Glutamatergic neuron (in vitro differentiated cells): ENCODE results near the gene CITED2. TPM values are rescaled to one million over a fixed set of nuclear protein-coding genes. Genes with fewer than 3 reads are reported as not detected.

Experiments used
- DNase-seq: peaks from one replicate; pipeline ENCODE4 v3.0.0; 2022
- H3K27ac Mint-ChIP-seq: one replicate; pipeline ENCODE4 v1.8.0; 2020; ENCODE audit warnings: mild to moderate bottlenecking, mixed read lengths, inconsistent platforms; ENCODE audit not compliant: unreplicated experiment
- H3K27me3 Mint-ChIP-seq: one replicate; pipeline ENCODE4 v1.8.0; 2020; ENCODE audit warnings: mild to moderate bottlenecking, moderate library complexity, mixed read lengths, inconsistent platforms; ENCODE audit not compliant: unreplicated experiment
- H3K36me3 Mint-ChIP-seq: one replicate; pipeline ENCODE4 v1.8.0; 2020; ENCODE audit warnings: mild to moderate bottlenecking, mixed read lengths, inconsistent platforms; ENCODE audit not compliant: unreplicated experiment
- H3K4me1 Mint-ChIP-seq: one replicate; pipeline ENCODE4 v1.8.0; 2020; ENCODE audit warnings: mild to moderate bottlenecking, low read depth, mixed read lengths, inconsistent platforms; ENCODE audit not compliant: unreplicated experiment
- H3K4me3 Mint-ChIP-seq: one replicate; pipeline ENCODE4 v1.8.0; 2020; ENCODE audit warnings: mild to moderate bottlenecking, mixed read lengths, inconsistent platforms; ENCODE audit not compliant: unreplicated experiment
- H3K9me3 Mint-ChIP-seq: one replicate; pipeline ENCODE4 v1.8.0; 2020; ENCODE audit warnings: mild to moderate bottlenecking, moderate library complexity, mixed read lengths, inconsistent platforms; ENCODE audit not compliant: unreplicated experiment
- total RNA-seq: library from RNA; stranded (reverse); fragmentation: NEBNext Ultra II Directional; extraction: Animal tissue kit (Norgen Biotek cat#: 25700); gene quantifications from one replicate; pipeline ENCODE4 v1.2.1, GENCODE V29; 2021; ENCODE audit not compliant: unreplicated experiment
- TF ChIP-seq, protein P1 (sequence below): fragments of 200-600 bp; sonication (generic); IDR thresholded peaks from one replicate; pipeline ENCODE4 v1.5.0; 2021; ENCODE audit not compliant: partially characterized antibody, unreplicated experiment

The CITED2 gene
- total RNA-seq, 1 donor from 2014 or later = 66.5 TPM

GRCh38 chr6:139346392-139346791, 28.1 kb downstream of the CITED2 start:
- Mint-ChIP-seq H3K4me3 (no peak overlapping the region), H3K9me3 (no peaks in the 10 kb centered on the region), H3K36me3 (no peaks in the 10 kb centered on the region), H3K4me1 (no peaks in the 10 kb centered on the region), H3K27ac (no peak overlapping the region), H3K27me3 (peaks cover 2% of the 10 kb centered on the region)
- no peak for DNase-seq
- TF ChIP-seq, protein P1, sequence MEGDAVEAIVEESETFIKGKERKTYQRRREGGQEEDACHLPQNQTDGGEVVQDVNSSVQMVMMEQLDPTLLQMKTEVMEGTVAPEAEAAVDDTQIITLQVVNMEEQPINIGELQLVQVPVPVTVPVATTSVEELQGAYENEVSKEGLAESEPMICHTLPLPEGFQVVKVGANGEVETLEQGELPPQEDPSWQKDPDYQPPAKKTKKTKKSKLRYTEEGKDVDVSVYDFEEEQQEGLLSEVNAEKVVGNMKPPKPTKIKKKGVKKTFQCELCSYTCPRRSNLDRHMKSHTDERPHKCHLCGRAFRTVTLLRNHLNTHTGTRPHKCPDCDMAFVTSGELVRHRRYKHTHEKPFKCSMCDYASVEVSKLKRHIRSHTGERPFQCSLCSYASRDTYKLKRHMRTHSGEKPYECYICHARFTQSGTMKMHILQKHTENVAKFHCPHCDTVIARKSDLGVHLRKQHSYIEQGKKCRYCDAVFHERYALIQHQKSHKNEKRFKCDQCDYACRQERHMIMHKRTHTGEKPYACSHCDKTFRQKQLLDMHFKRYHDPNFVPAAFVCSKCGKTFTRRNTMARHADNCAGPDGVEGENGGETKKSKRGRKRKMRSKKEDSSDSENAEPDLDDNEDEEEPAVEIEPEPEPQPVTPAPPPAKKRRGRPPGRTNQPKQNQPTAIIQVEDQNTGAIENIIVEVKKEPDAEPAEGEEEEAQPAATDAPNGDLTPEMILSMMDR = no peak

GRCh38 chr6:139344186-139344963, 30.1 kb downstream of the CITED2 start:
- no peaks in the 10 kb centered on the region for H3K9me3 Mint-ChIP-seq
- peaks cover 2% of the 10 kb centered on the region for H3K27me3 Mint-ChIP-seq
- no peak for DNase-seq
- H3K4me3 Mint-ChIP-seq = no peak overlapping the region
- TF ChIP-seq, protein P1 = no peak
- H3K36me3 Mint-ChIP-seq = no peaks in the 10 kb centered on the region
- H3K27ac Mint-ChIP-seq = no peak overlapping the region
- H3K4me1 Mint-ChIP-seq = no peaks in the 10 kb centered on the region

GRCh38 chr6:139343052-139343750, 31.2 kb downstream of the CITED2 start:
- Mint-ChIP-seq H3K36me3 (no peaks in the 10 kb centered on the region), H3K27ac (no peak overlapping the region), H3K27me3 (peaks cover 2% of the 10 kb centered on the region), H3K4me1 (no peaks in the 10 kb centered on the region), H3K4me3 (no peak overlapping the region), H3K9me3 (no peaks in the 10 kb centered on the region)
- no peak for DNase-seq
- TF ChIP-seq, protein P1 = no peak

- no peaks in the 10 kb centered on the region for H3K4me1 Mint-ChIP-seq
- TF ChIP-seq, protein P1 = no peak
Measured at GRCh38 chr6:139341060-139341459, 33.4 kb downstream of the CITED2 start.

DNA sequence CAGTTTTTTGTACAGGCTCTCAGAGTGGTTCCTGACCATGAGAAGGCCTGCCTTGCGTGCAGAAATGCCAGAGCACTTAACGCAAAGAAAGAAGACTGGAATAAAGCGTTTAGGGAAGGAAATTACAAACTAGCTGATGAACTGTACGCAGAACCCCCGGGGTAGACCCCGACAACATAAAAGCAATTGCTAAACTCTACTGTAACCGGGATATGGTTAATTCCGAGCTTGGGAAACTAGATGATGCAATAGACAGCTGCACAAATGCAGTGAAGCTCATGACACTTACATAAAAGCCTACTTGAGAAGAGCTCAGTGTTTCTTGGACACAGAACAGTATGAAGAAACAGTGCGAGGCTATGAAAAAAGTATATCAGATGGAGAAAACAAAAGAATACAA, 35.7 kb downstream of the CITED2 start:
- Mint-ChIP-seq H3K4me1 (no peaks in the 10 kb centered on the region), H3K27ac (no peak overlapping the region), H3K27me3 (no peaks in the 10 kb centered on the region), H3K9me3 (no peaks in the 10 kb centered on the region), H3K4me3 (no peak overlapping the region), H3K36me3 (no peaks in the 10 kb centered on the region)
- DNase-seq = no peak
- TF ChIP-seq, protein P1 = no peak

More at GRCh38 chr6:139341060-139341459, 33.4 kb downstream of the CITED2 start:
- Mint-ChIP-seq H3K36me3 (no peaks in the 10 kb centered on the region), H3K4me3 (no peak overlapping the region), H3K27ac (no peak overlapping the region), H3K27me3 (no peaks in the 10 kb centered on the region), H3K9me3 (no peaks in the 10 kb centered on the region)
- DNase-seq = no peak
